Endothelial cell of umbilical vein (primary cell): ENCODE measurements around the gene TSSC4. TPM values are rescaled to one million over a fixed set of nuclear protein-coding genes. Genes with fewer than 3 reads are reported as not detected.
A peak's percentile ranks its signal among the peaks of the same experiment; 100 is the strongest.

Experiments used
- BruUV-seq: library from RNA; stranded (reverse); fragments of 400-500 nt; replicated peaks from 2 replicates; lab custom pipeline; 2021; lab: Mats Ljungman, UMichigan
- CTCF ChIA-PET: fragments of 300-600, 350-600 bp; sonication (Branson Sonifier 250); formaldehyde crosslinking; loops from one replicate; lab custom pipeline; 2021; ENCODE audit warnings: antibody characterized with exemption, inconsistent platforms; lab: Charles Lee
- POLR2A ChIA-PET: fragments of 300-600, 350-600 bp; sonication (Branson Sonifier 250); formaldehyde crosslinking; loops from one replicate; lab custom pipeline; 2021; ENCODE audit warnings: antibody characterized with exemption, inconsistent platforms; lab: Charles Lee
- DNase-seq: peaks from one replicate; pipeline ENCODE4 v3.0.0-alpha.2; 2011; ENCODE audit warnings: low read depth, low spot score
- FAIRE-seq: peaks from 2 replicates; lab custom pipeline; 2011; peaks lifted over from hg19 to GRCh38; lab: Jason Lieb, UNC
- H2AFZ ChIP-seq: 2 replicates; pipeline ENCODE4 v1.6.0; 2012; ENCODE audit warnings: low read depth, low read length, control low read depth, inconsistent platforms
- H3K27ac ChIP-seq: 2 replicates; pipeline ENCODE4 v1.5.1; 2011; ENCODE audit warnings: low read depth, mild to moderate bottlenecking, control low read depth, low read length, moderate library complexity; ENCODE audit not compliant: insufficient read depth
- H3K27me3 ChIP-seq, 2 experiments: 2 replicates each; pipeline versions ENCODE4 v1.6.0 to v1.6.1; 2011; ENCODE audit warnings: low read length in 2 of 2, mixed read lengths in 1 of 2; ENCODE audit not compliant: control insufficient read depth in 2 of 2, insufficient read depth in 2 of 2
- H3K36me3 ChIP-seq, 2 experiments: 2 replicates in 1 of 2; 3 replicates in 1 of 2; pipeline ENCODE4 v1.5.1; 2011; ENCODE audit warnings: low read length in 2 of 2, mild to moderate bottlenecking in 1 of 2, moderate library complexity in 1 of 2; ENCODE audit not compliant: control insufficient read depth in 2 of 2, insufficient read depth in 2 of 2; ENCODE audit errors: extremely low read depth in 1 of 2
- H3K4me1 ChIP-seq: 3 replicates; pipeline ENCODE4 v1.5.1; 2011; ENCODE audit warnings: mild to moderate bottlenecking, low read length; ENCODE audit not compliant: control insufficient read depth, insufficient read depth; ENCODE audit errors: extremely low read depth
- H3K4me2 ChIP-seq: 2 replicates; pipeline ENCODE4 v1.6.1; 2011; ENCODE audit warnings: low read length, control low read depth, mixed read lengths; ENCODE audit not compliant: insufficient read depth
- H3K4me3 ChIP-seq, 3 experiments: fragments of 200-600 bp in 1 of 3; sonication (generic), shearing (Covaris generic) in 1 of 3; replicated peaks in 1 of 3; 2 replicates each; pipeline ENCODE4 v1.5.1; 2011 to 2016; ENCODE audit warnings: control low read depth in 3 of 3, low read length in 3 of 3, mild to moderate bottlenecking in 2 of 3, inconsistent platforms in 1 of 3, low read depth in 1 of 3, moderate library complexity in 1 of 3; ENCODE audit not compliant: insufficient read depth in 1 of 3
- H3K79me2 ChIP-seq: 2 replicates; pipeline ENCODE4 v1.6.0; 2012; ENCODE audit warnings: low read length, inconsistent platforms; ENCODE audit not compliant: control insufficient read depth, insufficient read depth
- H3K9ac ChIP-seq: replicated peaks from 2 replicates; pipeline ENCODE3; 2011; ENCODE audit warnings: low read length, control low read depth; ENCODE audit not compliant: insufficient read depth; ENCODE audit errors: extremely low read depth
- H3K9me1 ChIP-seq: replicated peaks from 3 replicates; pipeline ENCODE4 v1.6.0; 2011; ENCODE audit warnings: mild to moderate bottlenecking, low read length; ENCODE audit not compliant: control insufficient read depth, insufficient read depth; ENCODE audit errors: extremely low read depth
- H3K9me3 ChIP-seq: replicated peaks from 2 replicates; pipeline ENCODE4 v1.5.1; 2012; ENCODE audit warnings: low read length, inconsistent platforms; ENCODE audit not compliant: control insufficient read depth, insufficient read depth
- H4K20me1 ChIP-seq: replicated peaks from 2 replicates; pipeline ENCODE3; 2011; ENCODE audit warnings: mild to moderate bottlenecking, low read length; ENCODE audit not compliant: control insufficient read depth, insufficient read depth; ENCODE audit errors: extremely low read depth
- FOS ChIP-seq: IDR thresholded peaks from 2 replicates; pipeline ENCODE4 v1.6.1; 2011; ENCODE audit warnings: mild to moderate bottlenecking, low read length, moderate library complexity, borderline replicate concordance; ENCODE audit not compliant: insufficient read depth
- GATA2 ChIP-seq: IDR thresholded peaks from 2 replicates; pipeline ENCODE4 v1.7.0; 2011; ENCODE audit warnings: low read depth, mild to moderate bottlenecking, moderate library complexity, mixed read lengths, low read length; ENCODE audit not compliant: insufficient read length, insufficient read depth
- JUN ChIP-seq: IDR thresholded peaks from 2 replicates; pipeline ENCODE4 v1.6.1; 2011; ENCODE audit warnings: borderline replicate concordance, low read depth; ENCODE audit not compliant: insufficient read length, insufficient read depth
- MAX ChIP-seq: IDR thresholded peaks from 2 replicates; pipeline ENCODE4 v1.6.1; 2011; ENCODE audit not compliant: insufficient read depth, insufficient read length
- MYC ChIP-seq: IDR thresholded peaks from one replicate; pipeline ENCODE4 v1.6.1; 2011; ENCODE audit warnings: mild to moderate bottlenecking, low read depth, low read length
- POLR2A ChIP-seq: IDR thresholded peaks from 2 replicates; pipeline ENCODE4 v1.6.1; 2012; ENCODE audit warnings: low read depth, mild to moderate bottlenecking, control low read depth, low read length
- POLR2AphosphoS5 ChIP-seq: IDR thresholded peaks from 2 replicates; pipeline ENCODE4 v1.6.1; 2012; ENCODE audit warnings: low read depth, mild to moderate bottlenecking, control low read depth, low read length, moderate library complexity; ENCODE audit not compliant: insufficient read depth
- dilution Hi-C: fragments of 300-500 bp; cut with MboI; formaldehyde crosslinking; loops from one replicate; pipeline ENCODE4 v1.15.0; 2019; ENCODE audit warnings: low sequenced_read_pairs; ENCODE audit not compliant: extremely low pct_ligation_motif_present
- intact Hi-C: fragments of 100-400 bp; cut with micrococcal nuclease; formaldehyde crosslinking; loops from one replicate; pipeline ENCODE4 v1.10.0; 2022
- polyA plus RNA-seq, 4 experiments: library from polyadenylated mRNA; depleted of rRNA in 3 of 4; stranded (reverse) in 3 of 4; unstranded in 1 of 4; fragments of >200 nt; gene quantifications; 2 replicates each; pipeline versions ENCODE4 v1.2.1 to v1.2.3, GENCODE V29; 2011 to 2012; ENCODE audit warnings: missing spikeins in 1 of 4
- total RNA-seq: library from RNA; stranded (reverse); gene quantifications from 2 replicates; pipeline ENCODE4 v1.2.3, GENCODE V29; 2021

Gene TSSC4
- total and polyA plus RNA-seq, 2 donors (not counting 3 experiments of a cell fraction or from before 2014, with no cell fraction given), result 42.7 to 59.6 TPM

GRCh38 chr11:2377511-2378443, 22.8 kb upstream of the TSSC4 start:
- TSS peak; percentile 67 for BruUV-seq
- CTCF ChIA-PET, result interaction anchor here (1.2 to 2.9 kb wide), 10 partner anchors 9 to 515 kb away, joined by 3 to 23 read pairs (median 9); partner anchors contain the start of gene TSSC4
- H3K27me3 ChIP-seq, result no peaks in the 10 kb centered on the region
- intact Hi-C loops, result loop anchor here (1.0 to 2.0 kb wide), 2 partner anchors 23 to 41 kb away; partner anchors contain the start of gene TSSC4
- peak overlapping the region; percentile 72 to 80 (median 75) for H3K4me3 ChIP-seq
- no peaks in the 10 kb centered on the region for H3K9me3 ChIP-seq
- dilution Hi-C loops, result no loop called here
- peaks cover 37% of the 10 kb centered on the region for H3K4me1 ChIP-seq
- peak overlapping the region; percentile 91 for H3K27ac ChIP-seq
- POLR2A ChIA-PET, result interaction anchor here (0.8 to 2.0 kb wide), 5 partner anchors 10 to 73 kb away, joined by 3 to 17 read pairs (median 10); partner anchors contain the start of gene TSSC4
- TF ChIP-seq POLR2A (no peak), MAX (no peak), POLR2AphosphoS5 (peak; percentile 17), MYC (no peak), FOS (no peak), GATA2 (no peak), JUN (no peak)
- H3K4me2 ChIP-seq, result peak overlapping the region; percentile 70
- H2AFZ ChIP-seq, result no peak overlapping the region
- no peaks in the 10 kb centered on the region for H3K36me3 ChIP-seq
- DNase-seq (peak; percentile 58), FAIRE-seq (no peak)
- H4K20me1 ChIP-seq, result no peaks in the 10 kb centered on the region
- H3K9me1 ChIP-seq, result no peaks in the 10 kb centered on the region
- peaks cover 55% of the 10 kb centered on the region for H3K79me2 ChIP-seq
- peak overlapping the region; percentile 97 for H3K9ac ChIP-seq
